ENCODE measurements around the gene MYO1B. TPM values are rescaled to one million over a fixed set of nuclear protein-coding genes. Genes with fewer than 3 reads are reported as not detected.

MYO1B gene
- total RNA-seq, 2 donors from 2014 or later: 75.0 to 78.2 TPM

DNA sequence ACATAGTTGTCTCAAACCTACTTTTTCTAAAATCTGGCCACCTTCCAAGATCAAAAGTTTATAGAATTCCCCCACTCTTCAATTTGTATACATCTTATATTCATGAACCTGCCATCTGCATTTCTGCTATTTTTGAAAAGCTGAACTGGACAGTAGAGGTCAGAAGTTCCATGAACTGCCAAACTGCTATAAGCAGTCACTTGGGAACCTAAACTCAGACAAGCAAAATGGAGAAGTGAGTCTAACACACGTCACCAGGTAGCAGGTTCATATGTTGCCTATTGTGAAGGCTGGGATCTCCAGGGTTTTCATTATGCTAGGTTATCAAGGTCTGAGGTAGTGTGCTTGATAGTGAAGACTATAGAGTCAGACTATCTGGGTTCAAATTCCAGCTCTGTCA, 2.0 kb upstream of the MYO1B start:
- peaks cover 3% of the 10 kb centered on the region for H3K4me1 ChIP-seq
- intact Hi-C loops (cut with DNase I): loop anchor here (5.0 kb wide), 1 partner anchor 259 kb away; no protein-coding TSS in a partner anchor
- H3K36me3 ChIP-seq: no peaks in the 10 kb centered on the region
- no peak overlapping the region for H3K4me3 ChIP-seq
- no peak overlapping the region for H3K9ac ChIP-seq (ENCODE audit: low read depth in 2 of 2, low read length in 2 of 2)
- H3K27ac ChIP-seq: no peak overlapping the region
- H3K27me3 ChIP-seq: no peaks in the 10 kb centered on the region
- H3K9me3 ChIP-seq: no peaks in the 10 kb centered on the region
- TF ChIP-seq, protein P1, sequence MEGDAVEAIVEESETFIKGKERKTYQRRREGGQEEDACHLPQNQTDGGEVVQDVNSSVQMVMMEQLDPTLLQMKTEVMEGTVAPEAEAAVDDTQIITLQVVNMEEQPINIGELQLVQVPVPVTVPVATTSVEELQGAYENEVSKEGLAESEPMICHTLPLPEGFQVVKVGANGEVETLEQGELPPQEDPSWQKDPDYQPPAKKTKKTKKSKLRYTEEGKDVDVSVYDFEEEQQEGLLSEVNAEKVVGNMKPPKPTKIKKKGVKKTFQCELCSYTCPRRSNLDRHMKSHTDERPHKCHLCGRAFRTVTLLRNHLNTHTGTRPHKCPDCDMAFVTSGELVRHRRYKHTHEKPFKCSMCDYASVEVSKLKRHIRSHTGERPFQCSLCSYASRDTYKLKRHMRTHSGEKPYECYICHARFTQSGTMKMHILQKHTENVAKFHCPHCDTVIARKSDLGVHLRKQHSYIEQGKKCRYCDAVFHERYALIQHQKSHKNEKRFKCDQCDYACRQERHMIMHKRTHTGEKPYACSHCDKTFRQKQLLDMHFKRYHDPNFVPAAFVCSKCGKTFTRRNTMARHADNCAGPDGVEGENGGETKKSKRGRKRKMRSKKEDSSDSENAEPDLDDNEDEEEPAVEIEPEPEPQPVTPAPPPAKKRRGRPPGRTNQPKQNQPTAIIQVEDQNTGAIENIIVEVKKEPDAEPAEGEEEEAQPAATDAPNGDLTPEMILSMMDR (IDR thresholded peaks at IDR 0.05): no peak
- no peak for DNase-seq

DNA sequence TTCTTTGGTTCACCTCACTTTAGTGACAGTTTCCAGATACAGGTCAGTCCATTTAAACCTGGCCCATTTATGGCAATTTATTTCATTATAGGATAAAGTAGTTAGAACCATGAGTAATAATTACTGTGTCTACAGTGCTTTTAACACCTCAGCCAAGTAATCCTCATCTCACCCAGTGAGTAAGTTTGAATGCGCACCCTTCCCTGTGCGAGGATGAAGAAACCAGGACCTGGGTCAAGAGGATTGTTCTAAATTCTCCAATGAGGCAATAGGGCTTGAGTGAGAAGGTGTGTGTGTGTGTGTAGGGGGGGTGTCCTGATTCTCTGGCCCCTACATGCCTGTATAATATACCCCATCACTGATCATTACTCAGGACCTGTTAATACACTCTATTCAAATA, 854 bp upstream of the MYO1B start:
- TF ChIP-seq, protein P1 (IDR thresholded peaks at IDR 0.05): no peak
- Histone ChIP-seq H3K27me3 (no peaks in the 10 kb centered on the region), H3K27ac (no peak overlapping the region), H3K36me3 (no peaks in the 10 kb centered on the region), H3K9me3 (no peaks in the 10 kb centered on the region), H3K4me1 (peaks cover 3% of the 10 kb centered on the region), H3K9ac (ENCODE audit: low read depth in 2 of 2, low read length in 2 of 2) (no peak overlapping the region), H3K4me3 (no peak overlapping the region)
- intact Hi-C loops (cut with DNase I): loop anchor here (5.0 kb wide), 1 partner anchor 258 kb away; no protein-coding TSS in a partner anchor
- no peak for DNase-seq

DNA sequence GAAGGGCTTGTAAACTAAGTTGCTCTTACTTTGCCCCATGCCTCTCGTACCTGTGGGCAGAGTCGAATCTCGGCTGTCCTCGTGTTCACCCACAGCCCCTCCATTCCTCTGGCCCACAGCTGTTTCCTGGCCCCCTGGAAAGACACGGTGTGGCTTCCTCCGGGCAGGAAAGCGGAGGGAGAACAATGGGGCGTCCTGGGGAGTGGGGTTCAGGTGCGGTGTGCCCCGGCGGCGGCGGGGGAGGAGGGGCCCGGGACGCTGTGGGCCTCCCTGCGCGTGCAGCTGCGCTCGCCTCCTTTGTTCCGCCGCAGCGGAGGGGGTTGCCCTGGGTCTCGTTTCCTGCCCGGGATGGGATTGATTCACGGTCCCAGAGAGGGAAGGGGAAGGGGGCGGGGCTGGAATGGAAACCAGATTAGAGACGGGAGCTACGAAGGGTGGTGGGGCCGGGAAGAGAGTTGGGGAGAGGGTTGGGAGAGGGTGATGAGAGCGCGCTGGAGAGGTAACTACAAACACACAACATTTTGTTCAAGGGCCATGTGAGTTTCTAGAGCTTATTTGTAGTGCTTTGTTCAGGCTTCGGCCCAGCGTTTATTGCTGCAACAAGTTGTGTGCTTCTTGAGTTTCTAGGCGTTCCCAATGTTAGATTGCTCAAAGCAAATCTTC, 796 bp downstream of the MYO1B start:
- TF ChIP-seq, protein P1 (IDR thresholded peaks at IDR 0.05): no peak
- peak overlapping the region; percentile 85 for H3K27ac ChIP-seq
- H3K27me3 ChIP-seq: no peaks in the 10 kb centered on the region
- intact Hi-C loops (cut with DNase I): no loop called here
- H3K9ac ChIP-seq (ENCODE audit: low read depth in 2 of 2, low read length in 2 of 2): peak overlapping the region; percentile 84 to 92
- no peaks in the 10 kb centered on the region for H3K36me3 ChIP-seq
- peak; percentile 84 for DNase-seq
- peak overlapping the region; percentile 88 for H3K4me3 ChIP-seq
- no peaks in the 10 kb centered on the region for H3K9me3 ChIP-seq
- peaks cover 3% of the 10 kb centered on the region for H3K4me1 ChIP-seq

DNA sequence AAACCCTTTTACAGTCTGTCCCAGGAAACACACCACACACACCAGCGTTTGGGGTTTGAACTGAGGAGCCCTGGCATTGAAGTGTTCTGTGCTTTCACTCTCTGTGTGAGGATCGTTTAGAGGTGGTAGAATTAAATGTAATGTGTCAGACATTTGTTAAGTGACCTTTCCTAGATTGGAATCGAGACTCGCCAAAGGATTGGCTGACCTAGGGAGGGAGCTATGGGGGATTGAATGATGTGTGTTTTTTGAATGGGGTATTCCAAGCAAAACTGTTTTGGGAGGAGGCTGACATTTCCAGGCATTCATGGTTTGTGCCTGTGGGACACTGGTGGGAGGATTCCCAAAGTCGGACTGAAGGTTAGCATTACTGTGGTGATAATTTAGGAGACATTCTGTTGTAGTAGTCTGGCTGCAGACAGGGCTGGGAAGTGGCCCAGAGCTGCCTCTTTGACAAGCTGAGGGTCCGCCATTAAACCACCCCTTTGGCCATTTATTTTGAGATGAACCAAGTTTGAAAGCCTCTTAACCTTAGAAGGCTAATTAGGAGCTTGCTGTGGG, 1.7 kb downstream of the MYO1B start:
- H3K9me3 ChIP-seq: no peaks in the 10 kb centered on the region
- peak overlapping the region; percentile 85 for H3K27ac ChIP-seq
- peak; percentile 26 for DNase-seq
- H3K4me3 ChIP-seq: peak overlapping the region; percentile 88
- TF ChIP-seq, protein P1 (IDR thresholded peaks at IDR 0.05): no peak
- H3K36me3 ChIP-seq: no peaks in the 10 kb centered on the region
- H3K27me3 ChIP-seq: no peaks in the 10 kb centered on the region
- peak overlapping the region in 1 of 2 donors; percentile 92 for H3K9ac ChIP-seq (ENCODE audit: low read depth in 2 of 2, low read length in 2 of 2)
- intact Hi-C loops (cut with DNase I): no loop called here
- peaks cover 3% of the 10 kb centered on the region for H3K4me1 ChIP-seq

DNA sequence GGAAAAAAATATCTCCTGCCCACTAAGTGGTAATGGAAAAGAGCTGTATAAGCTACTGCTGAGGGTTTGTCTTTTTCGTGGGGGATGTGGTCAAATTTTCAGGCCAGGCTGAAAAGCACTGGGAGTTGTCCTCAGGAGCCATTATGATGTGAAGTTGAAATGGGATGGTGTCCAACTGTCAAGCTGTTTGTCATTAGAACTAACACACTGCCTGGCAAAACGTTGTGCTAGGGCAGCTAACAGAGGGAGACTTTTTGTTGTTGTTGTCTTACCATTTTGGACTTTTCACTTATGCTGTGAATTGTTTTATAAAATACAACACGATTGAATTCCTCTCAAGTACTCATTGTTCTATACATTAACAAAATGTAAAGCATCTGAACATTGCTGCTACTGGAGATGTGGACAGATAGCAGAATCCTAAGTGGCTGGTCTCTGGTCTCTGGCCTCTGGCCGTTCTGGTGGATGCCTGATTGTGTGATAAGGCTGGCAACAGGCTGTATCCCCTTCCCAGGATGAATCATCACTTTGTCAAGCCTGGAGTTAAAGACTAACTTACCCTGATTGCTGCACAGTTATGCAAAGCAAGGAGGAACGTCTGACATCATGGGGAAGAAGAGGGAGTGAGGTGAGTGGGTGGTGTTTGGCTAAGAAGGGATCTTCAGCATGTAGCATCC, 2.3 kb downstream of the MYO1B start:
- Histone ChIP-seq H3K9ac (ENCODE audit: low read depth in 2 of 2, low read length in 2 of 2) (peak overlapping the region in 1 of 2 donors; percentile 92), H3K27me3 (no peaks in the 10 kb centered on the region), H3K9me3 (no peaks in the 10 kb centered on the region), H3K4me1 (peaks cover 3% of the 10 kb centered on the region), H3K27ac (peak overlapping the region; percentile 85), H3K36me3 (no peaks in the 10 kb centered on the region), H3K4me3 (peak overlapping the region; percentile 88)
- TF ChIP-seq, protein P1 (IDR thresholded peaks at IDR 0.05): no peak
- peak; percentile 76 for DNase-seq
- intact Hi-C loops (cut with DNase I): no loop called here
